OCI-LY1 (cell line): ENCODE results near the gene ZNF263.

Experiments used
- CTCF ChIP-seq: fragments of 200-600 bp; sonication (generic), shearing (Covaris generic); IDR thresholded peaks from 2 replicates; pipeline ENCODE4 v1.5.1; 2017; ENCODE audit warnings: mild to moderate bottlenecking, antibody characterized with exemption, low read length, moderate library complexity, mixed read lengths
- EZH2 ChIP-seq: fragments of 200-600 bp; sonication (generic), shearing (Covaris generic); IDR thresholded peaks from 2 replicates; pipeline ENCODE4 v1.8.0; 2017; ENCODE audit warnings: borderline replicate concordance, mixed run types, mild to moderate bottlenecking, antibody characterized with exemption, low read length, moderate library complexity, mixed read lengths

- TF ChIP-seq CTCF (no peak), EZH2 (no peak)
Observed at GRCh38 chr16:3256146-3256865, 27.0 kb upstream of the ZNF263 start, which contains the start of gene MEFV.
